Measurements from ENCODE around the gene WNK2.

The WNK2 gene

DNA sequence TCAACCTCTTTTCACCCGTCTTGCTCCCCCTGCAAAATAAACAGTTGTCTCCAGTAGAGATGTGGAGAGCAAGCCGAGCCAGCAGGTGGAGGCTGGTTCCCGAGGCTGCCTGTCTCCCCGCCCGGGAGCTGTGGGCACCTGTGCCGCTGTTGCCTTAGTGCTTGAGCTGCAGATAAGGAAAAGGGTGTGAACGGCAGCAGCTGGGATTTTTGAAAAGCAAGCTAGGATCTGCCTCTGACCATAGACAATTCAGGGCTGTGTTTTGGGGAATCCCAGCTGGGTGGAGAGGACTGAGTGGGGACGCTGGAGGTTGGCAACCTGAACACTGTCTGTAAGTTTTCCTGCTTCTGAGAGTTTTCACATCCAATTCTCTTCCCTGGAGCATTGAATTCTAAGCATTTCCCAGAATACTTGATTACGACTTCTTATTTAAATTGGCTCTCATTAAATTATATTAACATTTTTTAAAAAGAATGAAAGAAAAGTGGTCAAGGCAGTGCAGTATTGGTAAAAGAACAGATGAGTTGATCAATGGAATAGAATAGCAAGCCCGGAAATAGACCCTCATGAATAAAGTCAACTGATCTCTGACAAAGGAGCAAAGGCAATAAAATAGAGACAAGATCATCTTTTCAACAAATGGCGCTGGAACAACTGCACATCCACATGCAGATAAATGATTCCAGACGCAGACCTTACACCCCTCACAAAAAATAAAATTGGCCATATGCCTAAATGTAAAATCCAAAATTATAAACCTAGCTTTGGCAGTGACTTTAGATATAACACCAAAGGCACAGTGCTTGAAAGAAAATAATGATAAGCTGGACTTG lies 9.7 kb downstream of the WNK2 start:
- no peak overlapping the region for H3K4me3 ChIP-seq (ENCODE audit: insufficient read depth, low read depth, low read length)
- no peaks in the 10 kb centered on the region for H3K9me3 ChIP-seq (ENCODE audit: control insufficient read depth, low read length)
- H3K27ac ChIP-seq (ENCODE audit: insufficient read depth, low read depth, low read length, poor library complexity, severe bottlenecking), result no peak overlapping the region
- 78 to 81% methylated on average over 11 of the region's 12 CpGs for WGBS, 2 experiments
- H3K4me1 ChIP-seq (ENCODE audit: control insufficient read depth, insufficient read depth, low read length), result peaks cover 3% of the 10 kb centered on the region
- H3K36me3 ChIP-seq (ENCODE audit: control insufficient read depth, insufficient read depth, low read length), result no peaks in the 10 kb centered on the region
- H3K27me3 ChIP-seq (ENCODE audit: control insufficient read depth, insufficient read depth, low read length, poor library complexity, severe bottlenecking), result no peaks in the 10 kb centered on the region

DNA sequence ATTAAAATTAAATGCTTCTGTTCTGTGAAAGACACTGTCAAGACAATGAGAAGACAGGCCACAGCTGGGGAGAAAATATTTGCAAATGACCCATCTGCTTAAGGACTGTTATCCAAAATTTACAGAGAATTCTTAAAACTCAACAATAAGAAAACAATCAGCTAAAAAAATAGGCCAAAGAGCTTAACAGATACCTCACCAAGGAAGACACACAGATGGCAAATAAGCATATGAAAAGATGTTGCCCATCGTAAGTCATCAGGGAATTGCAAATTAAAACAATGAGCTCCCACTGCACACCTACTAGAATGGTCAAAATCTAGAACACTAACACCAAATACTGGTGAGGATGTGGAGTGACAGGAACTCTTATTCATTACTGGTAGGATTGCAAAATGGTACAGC lies 10.3 kb downstream of the WNK2 start:
- no peaks in the 10 kb centered on the region for H3K27me3 ChIP-seq (ENCODE audit: control insufficient read depth, insufficient read depth, low read length, poor library complexity, severe bottlenecking)

GRCh38 chr9:93194641-93195040 lies 10.7 kb downstream of the WNK2 start:
- Histone ChIP-seq H3K4me1 (ENCODE audit: control insufficient read depth, insufficient read depth, low read length) (peaks cover 3% of the 10 kb centered on the region), H3K4me3 (ENCODE audit: insufficient read depth, low read depth, low read length) (no peak overlapping the region), H3K27ac (ENCODE audit: insufficient read depth, low read depth, low read length, poor library complexity, severe bottlenecking) (no peak overlapping the region), H3K27me3 (ENCODE audit: control insufficient read depth, insufficient read depth, low read length, poor library complexity, severe bottlenecking) (no peaks in the 10 kb centered on the region), H3K36me3 (ENCODE audit: control insufficient read depth, insufficient read depth, low read length) (no peaks in the 10 kb centered on the region), H3K9me3 (ENCODE audit: control insufficient read depth, low read length) (no peaks in the 10 kb centered on the region)
- 89 to 92% methylated on average over 3 of the region's 3 CpGs for WGBS, 2 experiments

More for the DNA sequence above, 10.3 kb downstream of the WNK2 start:
- Histone ChIP-seq H3K9me3 (ENCODE audit: control insufficient read depth, low read length) (no peaks in the 10 kb centered on the region), H3K4me1 (ENCODE audit: control insufficient read depth, insufficient read depth, low read length) (peaks cover 3% of the 10 kb centered on the region), H3K36me3 (ENCODE audit: control insufficient read depth, insufficient read depth, low read length) (no peaks in the 10 kb centered on the region), H3K4me3 (ENCODE audit: insufficient read depth, low read depth, low read length) (no peak overlapping the region), H3K27ac (ENCODE audit: insufficient read depth, low read depth, low read length, poor library complexity, severe bottlenecking) (no peak overlapping the region)
- WGBS, 2 experiments, result 50 to 71% methylated on average over 1 of the region's 1 CpG

GRCh38 chr9:93196096-93197055 lies 12.4 kb downstream of the WNK2 start:
- H3K4me1 ChIP-seq (ENCODE audit: control insufficient read depth, insufficient read depth, low read length), result peaks cover 3% of the 10 kb centered on the region
- no peaks in the 10 kb centered on the region for H3K36me3 ChIP-seq (ENCODE audit: control insufficient read depth, insufficient read depth, low read length)
- no peak overlapping the region for H3K27ac ChIP-seq (ENCODE audit: insufficient read depth, low read depth, low read length, poor library complexity, severe bottlenecking)
- no peaks in the 10 kb centered on the region for H3K9me3 ChIP-seq (ENCODE audit: control insufficient read depth, low read length)
- H3K27me3 ChIP-seq (ENCODE audit: control insufficient read depth, insufficient read depth, low read length, poor library complexity, severe bottlenecking), result no peaks in the 10 kb centered on the region
- WGBS, 2 experiments, result 93 to 95% methylated on average over 9 of the region's 9 CpGs
- no peak overlapping the region for H3K4me3 ChIP-seq (ENCODE audit: insufficient read depth, low read depth, low read length)

GRCh38 chr9:93197670-93198069 lies 13.7 kb downstream of the WNK2 start:
- Histone ChIP-seq H3K27me3 (ENCODE audit: control insufficient read depth, insufficient read depth, low read length, poor library complexity, severe bottlenecking) (no peaks in the 10 kb centered on the region), H3K9me3 (ENCODE audit: control insufficient read depth, low read length) (no peaks in the 10 kb centered on the region), H3K27ac (ENCODE audit: insufficient read depth, low read depth, low read length, poor library complexity, severe bottlenecking) (no peak overlapping the region), H3K4me1 (ENCODE audit: control insufficient read depth, insufficient read depth, low read length) (peaks cover 13% of the 10 kb centered on the region), H3K36me3 (ENCODE audit: control insufficient read depth, insufficient read depth, low read length) (no peaks in the 10 kb centered on the region), H3K4me3 (ENCODE audit: insufficient read depth, low read depth, low read length) (no peak overlapping the region)
- WGBS, 2 experiments, result 84 to 93% methylated on average over 9 of the region's 9 CpGs

DNA sequence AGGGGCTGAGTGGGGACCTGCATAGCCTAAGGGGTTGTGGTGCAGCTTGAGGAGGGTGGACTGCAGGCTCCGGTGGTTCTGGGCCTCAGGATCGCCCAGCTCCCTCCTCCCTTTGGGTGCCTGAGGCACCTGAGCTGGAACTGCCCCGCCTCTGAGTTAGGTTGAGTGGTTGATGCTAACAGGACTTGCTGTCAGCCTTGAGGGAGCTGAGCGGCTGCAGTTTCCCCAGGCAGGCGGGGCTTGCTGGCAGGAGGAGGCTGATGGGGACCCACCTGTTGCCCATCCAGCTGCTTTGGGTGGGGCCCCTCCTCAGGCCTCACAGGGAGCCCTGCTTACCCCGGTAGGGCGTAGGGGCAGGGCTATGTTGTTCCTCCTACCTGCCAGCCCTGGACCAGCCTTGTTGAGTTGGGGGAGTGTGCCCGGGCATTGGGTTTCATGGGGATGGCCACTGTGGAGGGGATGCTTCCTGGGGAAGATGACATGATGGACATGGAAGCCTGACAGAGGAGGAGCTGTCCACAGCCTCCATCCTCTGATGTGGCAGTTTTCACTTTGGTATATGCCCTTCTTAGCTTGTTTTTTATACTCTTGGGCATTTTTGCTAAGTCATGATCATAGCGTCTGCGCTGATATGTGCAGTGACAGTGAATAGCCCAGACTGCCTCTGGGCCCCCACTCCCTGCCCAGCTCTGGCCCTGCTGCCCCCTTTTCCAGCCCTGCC lies 14.3 kb downstream of the WNK2 start:
- H3K27ac ChIP-seq (ENCODE audit: insufficient read depth, low read depth, low read length, poor library complexity, severe bottlenecking), result no peak overlapping the region
- no peaks in the 10 kb centered on the region for H3K9me3 ChIP-seq (ENCODE audit: control insufficient read depth, low read length)
- 79 to 85% methylated on average over 10 of the region's 10 CpGs for WGBS, 2 experiments
- H3K36me3 ChIP-seq (ENCODE audit: control insufficient read depth, insufficient read depth, low read length), result no peaks in the 10 kb centered on the region
- no peaks in the 10 kb centered on the region for H3K27me3 ChIP-seq (ENCODE audit: control insufficient read depth, insufficient read depth, low read length, poor library complexity, severe bottlenecking)
- H3K4me1 ChIP-seq (ENCODE audit: control insufficient read depth, insufficient read depth, low read length), result peaks cover 19% of the 10 kb centered on the region
- H3K4me3 ChIP-seq (ENCODE audit: insufficient read depth, low read depth, low read length), result no peak overlapping the region

DNA sequence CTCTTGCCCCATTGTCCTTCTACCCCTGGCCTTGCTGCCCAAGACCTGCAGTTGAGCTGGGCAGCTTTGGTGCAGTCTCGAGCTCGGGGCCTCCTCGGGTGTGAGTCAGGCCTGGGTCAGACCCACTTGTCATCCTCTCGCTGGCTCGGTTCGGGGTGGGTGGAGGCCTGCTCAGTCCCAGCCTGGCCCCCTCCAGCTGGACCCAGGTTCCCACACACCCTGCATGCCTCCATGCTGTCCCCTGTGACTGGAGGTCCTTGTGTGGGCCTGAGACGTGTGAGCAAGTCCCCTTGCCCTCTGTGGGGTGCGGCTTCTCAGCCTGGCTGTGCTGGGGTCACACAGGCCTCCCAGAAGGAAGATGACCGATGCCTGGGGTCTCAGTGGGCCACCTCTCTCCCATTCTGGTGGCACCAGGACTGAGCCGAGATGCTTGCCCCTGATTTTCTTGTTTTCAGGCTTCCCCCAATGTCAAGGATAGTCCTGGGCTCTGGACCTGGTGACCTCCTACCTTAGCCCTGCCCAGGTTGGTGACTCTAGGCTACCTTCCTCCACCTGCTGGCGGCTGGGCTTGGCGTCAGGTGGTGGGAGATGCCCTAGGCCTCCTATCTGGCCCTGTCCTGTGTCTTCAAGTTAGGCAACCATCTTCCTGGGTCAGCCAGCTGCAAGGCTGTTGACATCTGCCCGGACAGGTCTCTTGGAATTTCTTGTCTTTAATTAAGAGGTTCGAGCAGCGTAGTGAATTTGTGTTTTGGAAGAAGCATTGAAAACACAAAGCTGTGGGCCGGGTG lies 15.1 kb downstream of the WNK2 start:
- Histone ChIP-seq H3K27ac (ENCODE audit: insufficient read depth, low read depth, low read length, poor library complexity, severe bottlenecking) (no peak overlapping the region), H3K36me3 (ENCODE audit: control insufficient read depth, insufficient read depth, low read length) (no peaks in the 10 kb centered on the region), H3K27me3 (ENCODE audit: control insufficient read depth, insufficient read depth, low read length, poor library complexity, severe bottlenecking) (no peaks in the 10 kb centered on the region), H3K4me3 (ENCODE audit: insufficient read depth, low read depth, low read length) (no peak overlapping the region), H3K9me3 (ENCODE audit: control insufficient read depth, low read length) (no peaks in the 10 kb centered on the region), H3K4me1 (ENCODE audit: control insufficient read depth, insufficient read depth, low read length) (peaks cover 24% of the 10 kb centered on the region)
- WGBS, 2 experiments, result 88 to 91% methylated on average over 16 of the region's 16 CpGs

DNA sequence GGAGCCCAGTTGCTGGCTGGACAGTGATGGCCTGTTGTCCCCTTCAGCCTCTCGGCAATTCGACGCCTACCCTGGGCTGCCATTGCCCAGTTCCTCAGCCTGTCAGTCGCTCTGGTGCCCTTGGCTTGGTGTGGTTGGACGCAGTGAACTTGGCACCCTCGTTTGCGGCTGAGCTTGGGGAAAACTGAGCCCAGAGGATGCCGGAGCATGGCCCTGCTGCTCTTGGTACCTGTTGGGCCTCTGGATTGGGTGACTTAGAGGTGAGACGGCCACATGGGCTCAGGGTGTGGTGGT lies 16.5 kb downstream of the WNK2 start:
- no peaks in the 10 kb centered on the region for H3K27me3 ChIP-seq (ENCODE audit: control insufficient read depth, insufficient read depth, low read length, poor library complexity, severe bottlenecking)
- H3K9me3 ChIP-seq (ENCODE audit: control insufficient read depth, low read length), result no peaks in the 10 kb centered on the region
- WGBS, 2 experiments, result 95 to 96% methylated on average over 9 of the region's 9 CpGs
- H3K36me3 ChIP-seq (ENCODE audit: control insufficient read depth, insufficient read depth, low read length), result no peaks in the 10 kb centered on the region
- peaks cover 32% of the 10 kb centered on the region for H3K4me1 ChIP-seq (ENCODE audit: control insufficient read depth, insufficient read depth, low read length)
- H3K4me3 ChIP-seq (ENCODE audit: insufficient read depth, low read depth, low read length), result no peak overlapping the region
- no peak overlapping the region for H3K27ac ChIP-seq (ENCODE audit: insufficient read depth, low read depth, low read length, poor library complexity, severe bottlenecking)

DNA sequence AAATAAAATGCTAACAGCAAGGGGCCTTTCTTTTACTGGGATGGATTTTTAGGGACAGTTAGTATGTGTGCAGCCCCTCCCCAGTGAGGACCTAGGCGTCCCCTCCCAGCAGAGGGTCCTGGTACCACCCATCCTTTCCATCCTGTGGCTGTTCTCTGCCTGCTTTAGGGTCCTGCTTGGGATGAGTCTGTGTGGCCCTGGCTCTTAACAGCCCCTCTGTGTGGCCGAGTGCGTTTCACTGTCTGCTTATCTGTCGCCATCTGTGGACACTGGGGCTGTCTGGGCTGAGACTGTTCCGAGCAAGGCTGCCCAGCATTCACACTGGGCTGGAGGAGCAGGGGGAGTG lies 17.0 kb downstream of the WNK2 start:
- H3K4me1 ChIP-seq (ENCODE audit: control insufficient read depth, insufficient read depth, low read length), result peaks cover 37% of the 10 kb centered on the region
- no peaks in the 10 kb centered on the region for H3K9me3 ChIP-seq (ENCODE audit: control insufficient read depth, low read length)
- H3K27ac ChIP-seq (ENCODE audit: insufficient read depth, low read depth, low read length, poor library complexity, severe bottlenecking), result no peak overlapping the region
- H3K4me3 ChIP-seq (ENCODE audit: insufficient read depth, low read depth, low read length), result no peak overlapping the region
- H3K36me3 ChIP-seq (ENCODE audit: control insufficient read depth, insufficient read depth, low read length), result no peaks in the 10 kb centered on the region
- H3K27me3 ChIP-seq (ENCODE audit: control insufficient read depth, insufficient read depth, low read length, poor library complexity, severe bottlenecking), result no peaks in the 10 kb centered on the region
- WGBS, 2 experiments, result 84 to 89% methylated on average over 5 of the region's 5 CpGs

All from ectodermal cell (in vitro differentiated cells).